PC-3 (cell line): ENCODE results near the gene ATG7. TPM values are rescaled to one million over a fixed set of nuclear protein-coding genes. Genes with fewer than 3 reads are reported as not detected.
"Not testable (repeated sequence)": the region's sequence is repeated elsewhere in the genome, so short reads cannot be mapped to it uniquely, and the experiment has no call there.

Experiments used
- ATAC-seq: fragments of 200-7000 bp; cut with Tn5 transposase; 2 replicates; pipeline ENCODE4 v1.9.1; 2020; ENCODE audit warnings: mild to moderate bottlenecking, moderate library complexity
- BruUV-seq: library from RNA; stranded (reverse); fragments of 400-500 nt; replicated peaks from 2 replicates; lab custom pipeline; 2021; lab: Mats Ljungman, UMichigan
- CTCF ChIA-PET: fragments of 300-600 bp; sonication (Branson Sonifier 250); formaldehyde crosslinking; loops from one replicate; lab custom pipeline; 2022; ENCODE audit warnings: antibody characterized with exemption; lab: Charles Lee
- POLR2A ChIA-PET: fragments of 300-600 bp; sonication (Branson Sonifier 250); formaldehyde crosslinking; loops from one replicate; lab custom pipeline; 2022; ENCODE audit warnings: antibody characterized with exemption; ENCODE audit not compliant: unreplicated experiment; lab: Charles Lee
- DNase-seq: peaks from one replicate; pipeline ENCODE4 v3.0.0-alpha.2; 2015
- H2AFZ ChIP-seq: fragments of 300-600 bp; sonication (generic); 2 replicates; pipeline ENCODE4 v1.6.0; 2016; ENCODE audit warnings: antibody characterized with exemption, low read length
- H3F3A ChIP-seq: fragments of 300-600 bp; sonication (generic); one replicate; pipeline ENCODE4 v1.6.0; 2017; ENCODE audit warnings: antibody characterized with exemption, low read length, control low read depth, mild to moderate bottlenecking; ENCODE audit not compliant: unreplicated experiment
- H3K27ac ChIP-seq: fragments of 300-600 bp; sonication (generic); 2 replicates; pipeline ENCODE4 v1.5.1; 2016; ENCODE audit warnings: mild to moderate bottlenecking, low read length
- H3K27me3 ChIP-seq: fragments of 300-600 bp; sonication (generic); 2 replicates; pipeline ENCODE4 v1.6.1; 2016; ENCODE audit warnings: low read length, mixed read lengths
- H3K36me3 ChIP-seq: fragments of 300-600 bp; sonication (generic); 2 replicates; pipeline ENCODE4 v1.6.1; 2016; ENCODE audit warnings: low read depth, mixed run types, low read length, mixed read lengths
- H3K4me1 ChIP-seq: fragments of 300-600 bp; sonication (generic); 2 replicates; pipeline ENCODE4 v1.5.1; 2016; ENCODE audit warnings: low read length; ENCODE audit not compliant: insufficient read depth
- H3K4me2 ChIP-seq: fragments of 300-600 bp; sonication (generic); 2 replicates; pipeline ENCODE4 v1.6.0; 2016; ENCODE audit warnings: low read length
- H3K4me3 ChIP-seq: fragments of 300-600 bp; sonication (generic); 2 replicates; pipeline ENCODE4 v1.5.1; 2016; ENCODE audit warnings: mild to moderate bottlenecking, low read length, mixed read lengths
- H3K79me2 ChIP-seq: fragments of 300-600 bp; sonication (generic); 2 replicates; pipeline ENCODE4 v1.6.1; 2017; ENCODE audit warnings: low read length, mixed read lengths
- H3K9ac ChIP-seq: fragments of 300-600 bp; sonication (generic); 2 replicates; pipeline ENCODE4 v1.6.0; 2016; ENCODE audit warnings: mild to moderate bottlenecking, low read length
- H3K9me2 ChIP-seq: fragments of 300-600 bp; sonication (generic); replicated peaks from 2 replicates; pipeline ENCODE4 v1.6.1; 2016; ENCODE audit warnings: mixed run types, low read length, mixed read lengths
- H3K9me3 ChIP-seq: fragments of 300-600 bp; sonication (generic); 2 replicates; pipeline ENCODE4 v1.6.1; 2016; ENCODE audit warnings: low read length, mixed read lengths
- H4K20me1 ChIP-seq: fragments of 300-600 bp; sonication (generic); 2 replicates; pipeline ENCODE4 v1.6.1; 2016; ENCODE audit warnings: low read length, mixed read lengths
- CTCF ChIP-seq: fragments of 300-600 bp; sonication (generic); conservative IDR thresholded peaks from 2 replicates; pipeline ENCODE4 v1.5.1; 2017; ENCODE audit warnings: antibody characterized with exemption, low read depth, mild to moderate bottlenecking, low read length
- EZH2 ChIP-seq: fragments of 300-600 bp; sonication (generic); IDR thresholded peaks from one replicate; pipeline ENCODE4 v1.6.1; 2017; ENCODE audit warnings: antibody characterized with exemption, mild to moderate bottlenecking, low read length; ENCODE audit not compliant: unreplicated experiment
- EZH2phosphoT487 ChIP-seq: fragments of 300-600 bp; sonication (generic); IDR thresholded peaks from 2 replicates; pipeline ENCODE4 v1.6.1; 2018; ENCODE audit warnings: mild to moderate bottlenecking, antibody characterized with exemption, low read length, borderline replicate concordance
- intact Hi-C: fragments of 100-400 bp; cut with micrococcal nuclease; formaldehyde crosslinking; loops from 2 replicates; pipeline ENCODE4 v1.9.0; 2023
- total RNA-seq: library from RNA; depleted of rRNA; stranded (reverse); fragments of >200 nt; gene quantifications from 2 replicates; pipeline ENCODE4 v1.2.3, GENCODE V29; 2014

ATG7 gene
- total RNA-seq, 1 experiment from 2014 or later: 36.5 TPM

GRCh38 chr3:11459186-11459824 lies 187.1 kb downstream of the ATG7 start:
- no peak overlapping the region for H3K9ac ChIP-seq

GRCh38 chr3:11461226-11461625 lies 189.0 kb downstream of the ATG7 start:
- no peak overlapping the region for H3K4me3 ChIP-seq
- ChIA-PET CTCF (no interaction called here), POLR2A (no interaction called here)
- H2AFZ ChIP-seq: no peak overlapping the region
- H3K9me2 ChIP-seq: no peaks in the 10 kb centered on the region
- H3F3A ChIP-seq: no peaks in the 10 kb centered on the region
- BruUV-seq: no TSS peak
- H3K36me3 ChIP-seq: no peaks in the 10 kb centered on the region
- no peak overlapping the region for H3K4me2 ChIP-seq
- H4K20me1 ChIP-seq: no peaks in the 10 kb centered on the region
- no peaks in the 10 kb centered on the region for H3K79me2 ChIP-seq
- ATAC-seq: no peak
- intact Hi-C loops: no loop called here
- no peaks in the 10 kb centered on the region for H3K9me3 ChIP-seq
- H3K27me3 ChIP-seq: no peaks in the 10 kb centered on the region
- TF ChIP-seq EZH2phosphoT487 (no peak), EZH2 (no peak), CTCF (no peak)
- no peak overlapping the region for H3K9ac ChIP-seq
- no peak overlapping the region for H3K27ac ChIP-seq
- no peak for DNase-seq
- H3K4me1 ChIP-seq: peaks cover 6% of the 10 kb centered on the region; the same call in 1 of the 2 replicates

More at GRCh38 chr3:11459186-11459824, 187.1 kb downstream of the ATG7 start:
- H3K4me1 ChIP-seq: peaks cover 6% of the 10 kb centered on the region; the same call in 1 of the 2 replicates
- no peaks in the 10 kb centered on the region for H3F3A ChIP-seq
- no peak overlapping the region for H2AFZ ChIP-seq
- no peaks in the 10 kb centered on the region for H3K9me2 ChIP-seq
- no TSS peak for BruUV-seq
- no peaks in the 10 kb centered on the region for H4K20me1 ChIP-seq
- peak; percentile 69 for ATAC-seq
- H3K27ac ChIP-seq: no peak overlapping the region
- intact Hi-C loops: no loop called here
- H3K27me3 ChIP-seq: no peaks in the 10 kb centered on the region
- no peaks in the 10 kb centered on the region for H3K79me2 ChIP-seq
- no peak for TF ChIP-seq EZH2
- TF ChIP-seq CTCF: no peak
- TF ChIP-seq EZH2phosphoT487: no peak
- no peaks in the 10 kb centered on the region for H3K36me3 ChIP-seq
- H3K9me3 ChIP-seq: no peaks in the 10 kb centered on the region
- POLR2A ChIA-PET: interaction anchor here (0.5 kb wide), 1 partner anchor 83 kb away, joined by 3 read pairs; no protein-coding TSS in a partner anchor
- no peak overlapping the region for H3K4me2 ChIP-seq
- DNase-seq: peak; percentile 56
- no peak overlapping the region for H3K4me3 ChIP-seq
- CTCF ChIA-PET: interaction anchor here (0.7 kb wide), 1 partner anchor 1290 kb away, joined by 3 read pairs; no protein-coding TSS in a partner anchor

GRCh38 chr3:11462673-11463072 lies 190.5 kb downstream of the ATG7 start:
- H3K4me2 ChIP-seq, H3K79me2 ChIP-seq, BruUV-seq, H2AFZ ChIP-seq, ATAC-seq, POLR2A ChIA-PET, H3K27me3 ChIP-seq, H3K9me3 ChIP-seq, CTCF ChIA-PET, H3K27ac ChIP-seq, H3K9ac ChIP-seq, H3K4me1 ChIP-seq, H4K20me1 ChIP-seq, H3K4me3 ChIP-seq, H3K9me2 ChIP-seq, H3K36me3 ChIP-seq, DNase-seq, H3F3A ChIP-seq, intact Hi-C loops: not testable (repeated sequence)
